Mesenchymal stem cell (in vitro differentiated cells and primary cell): ENCODE measurements around the gene FUBP3.

ENCODE experiments used
- DNase-seq: peaks from one replicate; pipeline ENCODE4 v3.0.0-alpha.2; 2013
- H2AFZ ChIP-seq: one replicate; pipeline ENCODE4 v1.6.1; 2013; ENCODE audit warnings: low read depth, mild to moderate bottlenecking, control low read depth, inconsistent platforms, low read length, moderate library complexity
- H2AK5ac ChIP-seq: 2 replicates; pipeline ENCODE4 v1.6.1; 2013; ENCODE audit warnings: low read length, moderate library complexity, mild to moderate bottlenecking, inconsistent platforms; ENCODE audit not compliant: severe bottlenecking
- H2BK120ac ChIP-seq: one replicate; pipeline ENCODE4 v1.6.1; 2013; ENCODE audit warnings: low read depth, mild to moderate bottlenecking, inconsistent platforms, low read length, moderate library complexity
- H2BK12ac ChIP-seq, 2 experiments: one replicate each; pipeline ENCODE4 v1.6.1; 2013; ENCODE audit warnings: inconsistent platforms in 2 of 2, low read length in 2 of 2, mild to moderate bottlenecking in 2 of 2, moderate library complexity in 2 of 2, control low read depth in 1 of 2
- H2BK15ac ChIP-seq: one replicate; pipeline ENCODE4 v1.6.1; 2013; ENCODE audit warnings: mild to moderate bottlenecking, low read depth, inconsistent platforms; ENCODE audit not compliant: poor library complexity, severe bottlenecking
- H2BK5ac ChIP-seq: 2 replicates; pipeline ENCODE4 v1.6.1; 2013; ENCODE audit warnings: low read depth, mild to moderate bottlenecking, low read length, control low read depth, inconsistent platforms; ENCODE audit not compliant: poor library complexity, severe bottlenecking
- H3K14ac ChIP-seq, 2 experiments: one replicate each; pipeline ENCODE4 v1.6.1; 2013; ENCODE audit warnings: inconsistent platforms in 2 of 2, low read length in 2 of 2, control low read depth in 1 of 2, mild to moderate bottlenecking in 1 of 2, moderate library complexity in 1 of 2
- H3K18ac ChIP-seq, 2 experiments: one replicate each; pipeline ENCODE4 v1.6.1; 2013; ENCODE audit warnings: inconsistent platforms in 2 of 2, low read length in 2 of 2, control low read depth in 1 of 2, low read depth in 1 of 2, mild to moderate bottlenecking in 1 of 2
- H3K23ac ChIP-seq, 2 experiments: one replicate each; pipeline ENCODE4 v1.6.1; 2013; ENCODE audit warnings: inconsistent platforms in 2 of 2, low read length in 2 of 2, mild to moderate bottlenecking in 2 of 2, moderate library complexity in 2 of 2, control low read depth in 1 of 2
- H3K27ac ChIP-seq: 2 replicates; pipeline ENCODE4 v1.5.1; 2013; ENCODE audit warnings: mild to moderate bottlenecking, moderate library complexity, low read length, control low read depth, inconsistent platforms; ENCODE audit not compliant: poor library complexity, severe bottlenecking
- H3K27me3 ChIP-seq, 2 experiments: 2 replicates each; pipeline versions ENCODE4 v1.6.1 to v1.7.0; 2013; ENCODE audit warnings: low read length in 2 of 2, mild to moderate bottlenecking in 2 of 2, moderate library complexity in 2 of 2, control low read depth in 1 of 2, inconsistent platforms in 1 of 2; ENCODE audit not compliant: control insufficient read depth in 1 of 2, insufficient read depth in 1 of 2
- H3K36me3 ChIP-seq, 2 experiments: 2 replicates each; pipeline versions ENCODE4 v1.6.1 to v1.7.0; 2013; ENCODE audit warnings: low read length in 2 of 2, control low read depth in 1 of 2, inconsistent platforms in 1 of 2, low read depth in 1 of 2, mild to moderate bottlenecking in 1 of 2; ENCODE audit not compliant: insufficient read depth in 2 of 2, control insufficient read depth in 1 of 2
- H3K4ac ChIP-seq, 2 experiments: one replicate each; pipeline ENCODE4 v1.6.1; 2013; ENCODE audit warnings: inconsistent platforms in 2 of 2, low read length in 2 of 2, mild to moderate bottlenecking in 2 of 2, moderate library complexity in 2 of 2, control low read depth in 1 of 2, low read depth in 1 of 2
- H3K4me1 ChIP-seq: 2 replicates; pipeline ENCODE4 v1.6.1; 2013; ENCODE audit warnings: low read depth, low read length, control low read depth; ENCODE audit not compliant: control insufficient read depth, insufficient read depth
- H3K4me2 ChIP-seq: 2 replicates; pipeline ENCODE4 v1.6.1; 2013; ENCODE audit warnings: low read length, mild to moderate bottlenecking, inconsistent platforms; ENCODE audit not compliant: poor library complexity, severe bottlenecking
- H3K4me3 ChIP-seq, 2 experiments: 2 replicates each; pipeline versions ENCODE4 v1.5.1 to v1.7.0; 2013; ENCODE audit warnings: low read length in 2 of 2, mild to moderate bottlenecking in 2 of 2, control low read depth in 1 of 2, low read depth in 1 of 2; ENCODE audit not compliant: insufficient read depth in 1 of 2
- H3K79me1 ChIP-seq: replicated peaks from 2 replicates; pipeline ENCODE4 v1.6.1; 2013; ENCODE audit warnings: mild to moderate bottlenecking, control low read depth, low read length, inconsistent platforms; ENCODE audit not compliant: poor library complexity, severe bottlenecking
- H3K9ac ChIP-seq: 2 replicates; pipeline ENCODE4 v1.7.0; 2013; ENCODE audit warnings: mild to moderate bottlenecking, low read length, moderate library complexity
- H3K9me3 ChIP-seq: 2 replicates; pipeline ENCODE4 v1.7.0; 2013; ENCODE audit warnings: mild to moderate bottlenecking, low read length; ENCODE audit not compliant: control insufficient read depth
- H4K8ac ChIP-seq: one replicate; pipeline ENCODE4 v1.6.1; 2013; ENCODE audit warnings: inconsistent platforms, mild to moderate bottlenecking, low read length, moderate library complexity
- H4K91ac ChIP-seq: one replicate; pipeline ENCODE4 v1.6.1; 2013; ENCODE audit warnings: mild to moderate bottlenecking, low read length, inconsistent platforms
- WGBS: methylation state at CpG from one replicate; pipeline ENCODE4 v1.1.7; 2013; ENCODE audit warnings: mixed read lengths; 5-methylcytosine and 5-hydroxymethylcytosine counted together

FUBP3 gene

DNA sequence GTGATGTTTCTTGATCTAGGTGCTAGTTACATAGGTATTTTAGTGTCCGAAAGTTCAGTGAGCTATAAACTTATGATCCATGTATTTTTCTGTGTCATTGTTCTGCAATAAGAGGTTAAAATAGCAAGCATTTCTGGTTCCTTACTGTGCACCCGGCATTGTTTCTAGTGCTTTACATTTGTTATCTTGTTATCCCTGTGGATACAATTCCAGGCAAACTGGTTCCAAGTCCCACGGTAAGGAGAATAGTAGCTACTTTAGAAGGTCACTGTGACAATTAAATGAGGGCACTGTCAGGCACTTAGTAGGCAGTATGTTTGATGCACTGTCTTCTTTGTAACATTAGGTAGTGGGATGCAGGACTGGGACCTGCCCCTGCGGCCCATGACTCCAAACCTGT lies 9.0 kb downstream of the FUBP3 start:
- H2BK5ac ChIP-seq = no peak overlapping the region
- DNase-seq = no peak
- WGBS = 100% methylated on average over 4 of the region's 4 CpGs
- H3K9ac ChIP-seq = no peak overlapping the region
- peaks cover 24% of the 10 kb centered on the region for H3K79me1 ChIP-seq
- no peak overlapping the region for H3K18ac ChIP-seq
- H3K4ac ChIP-seq = no peak overlapping the region
- no peaks in the 10 kb centered on the region for H3K27me3 ChIP-seq
- H3K23ac ChIP-seq = no peak overlapping the region
- no peak overlapping the region for H3K14ac ChIP-seq
- no peak overlapping the region for H2BK12ac ChIP-seq
- H3K27ac ChIP-seq = no peak overlapping the region
- H3K4me2 ChIP-seq = no peak overlapping the region
- H2BK120ac ChIP-seq = no peak overlapping the region
- H2AK5ac ChIP-seq = no peak overlapping the region
- H2AFZ ChIP-seq = no peak overlapping the region
- no peak overlapping the region for H3K4me3 ChIP-seq
- no peak overlapping the region for H4K8ac ChIP-seq
- no peak overlapping the region for H4K91ac ChIP-seq
- no peaks in the 10 kb centered on the region for H3K9me3 ChIP-seq
- peaks cover 2% of the 10 kb centered on the region for H3K4me1 ChIP-seq
- peaks cover 8 to 25% of the 10 kb centered on the region in 2 experiments for H3K36me3 ChIP-seq
- no peak overlapping the region for H2BK15ac ChIP-seq

GRCh38 chr9:130589754-130590153 lies 10.4 kb downstream of the FUBP3 start:
- DNase-seq = no peak
- no peak overlapping the region for H3K18ac ChIP-seq
- H3K4ac ChIP-seq = no peak overlapping the region
- WGBS = 90% methylated on average over 2 of the region's 3 CpGs
- no peak overlapping the region for H2AK5ac ChIP-seq
- no peak overlapping the region for H4K91ac ChIP-seq
- H3K4me2 ChIP-seq = no peak overlapping the region
- no peak overlapping the region for H3K9ac ChIP-seq
- H3K27me3 ChIP-seq = no peaks in the 10 kb centered on the region
- H3K79me1 ChIP-seq = peaks cover 26% of the 10 kb centered on the region
- H3K27ac ChIP-seq = no peak overlapping the region
- no peak overlapping the region for H3K4me3 ChIP-seq
- H3K23ac ChIP-seq = no peak overlapping the region
- no peak overlapping the region for H2BK15ac ChIP-seq
- peaks cover 2% of the 10 kb centered on the region for H3K4me1 ChIP-seq
- no peak overlapping the region for H2BK120ac ChIP-seq
- H2AFZ ChIP-seq = no peak overlapping the region
- no peak overlapping the region for H3K14ac ChIP-seq
- H2BK12ac ChIP-seq = no peak overlapping the region
- no peaks in the 10 kb centered on the region for H3K9me3 ChIP-seq
- no peak overlapping the region for H4K8ac ChIP-seq
- no peak overlapping the region for H2BK5ac ChIP-seq
- H3K36me3 ChIP-seq = peaks cover 8 to 23% of the 10 kb centered on the region in 2 experiments

DNA sequence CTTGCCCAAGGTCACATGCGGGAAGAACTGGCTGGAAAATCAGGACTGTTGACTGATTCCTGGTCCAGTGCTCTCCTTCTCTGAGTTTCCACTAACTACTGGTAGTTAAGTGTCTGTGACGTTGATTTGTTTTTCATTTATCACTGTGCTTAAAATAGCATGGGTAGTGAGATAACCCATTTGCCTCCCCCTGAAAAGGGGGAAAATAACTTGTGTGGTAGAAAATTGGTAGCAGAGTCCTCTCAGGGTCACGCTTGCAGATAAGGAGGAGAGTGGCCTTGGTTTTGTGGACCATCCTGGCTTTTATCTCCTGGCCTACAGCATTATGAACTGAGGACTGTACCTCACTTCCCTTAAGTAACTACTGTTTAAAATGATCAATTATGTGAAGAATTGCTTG lies 10.9 kb downstream of the FUBP3 start:
- Histone ChIP-seq H3K9ac (no peak overlapping the region), H3K23ac (no peak overlapping the region), H2BK12ac (no peak overlapping the region), H3K27me3 (no peaks in the 10 kb centered on the region), H3K79me1 (peaks cover 27% of the 10 kb centered on the region), H3K14ac (no peak overlapping the region), H3K27ac (no peak overlapping the region), H2AFZ (no peak overlapping the region), H3K9me3 (no peaks in the 10 kb centered on the region), H3K4me1 (peaks cover 2% of the 10 kb centered on the region), H2AK5ac (no peak overlapping the region), H3K18ac (no peak overlapping the region), H3K4ac (no peak overlapping the region), H4K8ac (no peak overlapping the region), H4K91ac (no peak overlapping the region), H3K4me2 (no peak overlapping the region), H3K4me3 (no peak overlapping the region), H2BK15ac (no peak overlapping the region), H2BK120ac (no peak overlapping the region), H2BK5ac (no peak overlapping the region), H3K36me3 (peaks cover 8 to 25% of the 10 kb centered on the region in 2 experiments)
- DNase-seq = no peak
- WGBS = 88% methylated on average over 3 of the region's 3 CpGs

GRCh38 chr9:130593020-130593419 lies 13.6 kb downstream of the FUBP3 start:
- no peak overlapping the region for H2BK15ac ChIP-seq
- H3K4me2 ChIP-seq = no peak overlapping the region
- no peaks in the 10 kb centered on the region for H3K9me3 ChIP-seq
- H2AK5ac ChIP-seq = peak overlapping the region; percentile 35
- no peak overlapping the region for H2BK120ac ChIP-seq
- WGBS = 93% methylated on average over 2 of the region's 2 CpGs
- no peak overlapping the region for H3K4me3 ChIP-seq
- H2BK12ac ChIP-seq = peak overlapping the region in 1 of 2 experiments; percentile 19
- no peak overlapping the region for H3K18ac ChIP-seq
- no peak overlapping the region for H3K9ac ChIP-seq
- H4K8ac ChIP-seq = no peak overlapping the region
- H3K79me1 ChIP-seq = peaks cover 26% of the 10 kb centered on the region
- H3K23ac ChIP-seq = no peak overlapping the region
- H2AFZ ChIP-seq = no peak overlapping the region
- no peak overlapping the region for H2BK5ac ChIP-seq
- no peak for DNase-seq
- no peak overlapping the region for H4K91ac ChIP-seq
- H3K36me3 ChIP-seq = peaks cover 11 to 35% of the 10 kb centered on the region in 2 experiments
- peaks cover 2% of the 10 kb centered on the region for H3K4me1 ChIP-seq
- no peaks in the 10 kb centered on the region for H3K27me3 ChIP-seq
- H3K27ac ChIP-seq = no peak overlapping the region
- no peak overlapping the region for H3K14ac ChIP-seq
- no peak overlapping the region for H3K4ac ChIP-seq
